OCI-LY7 (cell line): Measurements from ENCODE around the gene TRAF3IP1.

ENCODE experiments used
- EZH2phosphoT487 ChIP-seq: fragments of 200-600 bp; sonication (generic); IDR thresholded peaks from 2 replicates; pipeline ENCODE4 v1.6.1; 2018; ENCODE audit warnings: low read depth, borderline replicate concordance, mild to moderate bottlenecking, mixed run types, antibody characterized with exemption, low read length, moderate library complexity, mixed read lengths
- TF ChIP-seq, protein P1 (sequence below): fragments of 200-600 bp; sonication (generic); conservative IDR thresholded peaks from 2 replicates; pipeline ENCODE4 v1.5.1; 2014; ENCODE audit warnings: mild to moderate bottlenecking, antibody characterized with exemption, low read length, moderate library complexity, mixed read lengths

DNA sequence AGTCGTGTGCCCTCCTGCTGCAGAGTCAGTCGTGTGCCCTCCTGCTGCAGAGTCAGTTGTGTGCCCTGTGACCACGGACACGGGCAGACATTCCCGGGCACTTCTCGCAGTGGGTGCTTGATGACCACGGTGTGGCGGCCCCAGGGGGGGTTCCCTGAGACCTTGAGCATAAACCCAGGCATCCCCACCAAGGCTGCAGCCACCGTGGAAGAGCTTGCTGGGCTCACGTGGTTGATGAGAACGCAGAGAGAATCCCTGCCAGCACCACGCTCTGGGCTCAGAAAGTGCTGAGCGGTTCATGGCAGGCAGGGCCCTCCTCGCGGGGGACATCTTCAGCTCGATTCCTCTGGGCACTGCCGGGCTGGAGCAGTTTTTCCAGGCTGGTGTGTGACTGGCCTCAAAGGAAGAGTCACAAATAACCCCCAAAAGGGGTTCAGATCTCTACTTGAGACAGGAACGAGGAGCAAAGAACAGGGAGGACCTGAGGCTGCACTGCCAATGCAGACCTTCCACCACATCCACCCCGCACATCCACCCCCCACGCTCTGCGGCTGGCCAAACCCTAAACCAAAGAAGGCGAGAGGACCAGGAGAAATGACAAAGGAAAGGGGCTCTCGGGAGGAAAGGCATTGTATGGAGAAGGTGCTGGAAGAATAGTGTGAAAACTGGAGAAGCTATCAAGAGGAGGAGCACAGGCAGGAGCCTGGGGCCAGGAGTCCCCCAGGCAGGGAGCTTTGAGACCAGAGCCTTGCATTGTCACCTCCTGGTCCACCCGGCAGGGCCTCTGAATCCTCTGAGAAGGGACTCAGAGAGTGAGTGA is 23.5 kb upstream of the TRAF3IP1 start:
- TF ChIP-seq, protein P1, sequence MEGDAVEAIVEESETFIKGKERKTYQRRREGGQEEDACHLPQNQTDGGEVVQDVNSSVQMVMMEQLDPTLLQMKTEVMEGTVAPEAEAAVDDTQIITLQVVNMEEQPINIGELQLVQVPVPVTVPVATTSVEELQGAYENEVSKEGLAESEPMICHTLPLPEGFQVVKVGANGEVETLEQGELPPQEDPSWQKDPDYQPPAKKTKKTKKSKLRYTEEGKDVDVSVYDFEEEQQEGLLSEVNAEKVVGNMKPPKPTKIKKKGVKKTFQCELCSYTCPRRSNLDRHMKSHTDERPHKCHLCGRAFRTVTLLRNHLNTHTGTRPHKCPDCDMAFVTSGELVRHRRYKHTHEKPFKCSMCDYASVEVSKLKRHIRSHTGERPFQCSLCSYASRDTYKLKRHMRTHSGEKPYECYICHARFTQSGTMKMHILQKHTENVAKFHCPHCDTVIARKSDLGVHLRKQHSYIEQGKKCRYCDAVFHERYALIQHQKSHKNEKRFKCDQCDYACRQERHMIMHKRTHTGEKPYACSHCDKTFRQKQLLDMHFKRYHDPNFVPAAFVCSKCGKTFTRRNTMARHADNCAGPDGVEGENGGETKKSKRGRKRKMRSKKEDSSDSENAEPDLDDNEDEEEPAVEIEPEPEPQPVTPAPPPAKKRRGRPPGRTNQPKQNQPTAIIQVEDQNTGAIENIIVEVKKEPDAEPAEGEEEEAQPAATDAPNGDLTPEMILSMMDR, result no peak
- no peak for TF ChIP-seq EZH2phosphoT487
